NT2/D1 (cell line): ENCODE measurements around the gene OXNAD1.

Source experiments
- SUZ12 ChIP-seq: IDR thresholded peaks from 2 replicates; pipeline ENCODE4 v1.6.1; 2011; ENCODE audit not compliant: insufficient read length, insufficient read depth; ENCODE audit errors: extremely low read depth
- YY1 ChIP-seq: IDR thresholded peaks from 2 replicates; pipeline ENCODE4 v1.6.1; 2011; ENCODE audit not compliant: insufficient read length, insufficient read depth
- ZNF274 ChIP-seq: IDR thresholded peaks from 2 replicates; pipeline ENCODE4 v1.6.1; 2011; ENCODE audit warnings: mild to moderate bottlenecking, low read depth, low read length

GRCh38 chr3:16255326-16255725 is 9.7 kb upstream of the OXNAD1 start:
- no peak for TF ChIP-seq ZNF274
- TF ChIP-seq YY1, result no peak
- TF ChIP-seq SUZ12, result no peak
